A673 (cell line): ENCODE data around the gene LBHD2.

Experiments
- CTCF ChIP-seq: fragments of 300-800, 200-600 bp; sonication (generic); conservative IDR thresholded peaks from 2 replicates; pipeline ENCODE4 v1.5.1; 2017; ENCODE audit warnings: low read depth, mild to moderate bottlenecking, antibody characterized with exemption, low read length, moderate library complexity, mixed read lengths
- EZH2 ChIP-seq: fragments of 200-600 bp; sonication (generic); IDR thresholded peaks from 2 replicates; pipeline ENCODE4 v1.6.1; 2017; ENCODE audit warnings: borderline replicate concordance, low read depth, mild to moderate bottlenecking, mixed read lengths, antibody characterized with exemption, low read length; ENCODE audit not compliant: poor library complexity, severe bottlenecking

- TF ChIP-seq CTCF (no peak), EZH2 (no peak)
These were observed 22.5 kb upstream of the LBHD2 start for GRCh38 chr14:103061482-103061976.
